T-cell (primary cell): Measurements from ENCODE around the gene STAC3. TPM values are rescaled to one million over a fixed set of nuclear protein-coding genes. Genes with fewer than 3 reads are reported as not detected.

Experiments
- ATAC-seq, 4 experiments: fragments of 200-7000 bp in 3 of 4; fragments of 150-1000 bp in 1 of 4; cut with Tn5 transposase; replicated peaks in 1 of 4; 1 replicate in 3 of 4; 2 replicates in 1 of 4; pipeline ENCODE4 v1.10.0; 2021; ENCODE audit warnings: moderate library complexity in 3 of 4, mild to moderate bottlenecking in 2 of 4, moderate number of reproducible peaks in 1 of 4
- CTCF ChIA-PET, 2 donors: fragments of 300-600 bp; sonication (Branson Sonifier 250); formaldehyde crosslinking; loops; one replicate each; lab custom pipeline; 2022; ENCODE audit warnings: antibody characterized with exemption in 2 of 2; lab: Charles Lee
- POLR2A ChIA-PET, 2 donors: fragments of 300-600 bp; sonication (Branson Sonifier 250); formaldehyde crosslinking; loops; one replicate each; lab custom pipeline; 2022; ENCODE audit warnings: antibody characterized with exemption in 2 of 2; lab: Charles Lee
- DNase-seq, 35 experiments: peaks; one replicate each; pipeline versions ENCODE4 v3.0.0 to v3.0.0-alpha.2; 2013 to 2023
- H3K27ac ChIP-seq: one replicate; pipeline ENCODE4 v1.5.1; 2013; ENCODE audit warnings: low read length
- H3K27me3 ChIP-seq, 2 experiments: replicated peaks in 1 of 2; 1 replicate in 1 of 2; 2 replicates in 1 of 2; pipeline versions ENCODE4 v1.6.1 to v1.7.0; 2013; ENCODE audit warnings: low read length in 1 of 2, mixed read lengths in 1 of 2; ENCODE audit not compliant: control insufficient read depth in 2 of 2, insufficient read depth in 2 of 2; ENCODE audit errors: extremely low read depth in 1 of 2
- H3K36me3 ChIP-seq, 2 donors: 1 replicate in 1 of 2; 2 replicates in 1 of 2; pipeline versions ENCODE4 v1.6.1 to v1.7.0; 2013; ENCODE audit warnings: low read length in 1 of 2; ENCODE audit not compliant: control insufficient read depth in 2 of 2, insufficient read depth in 1 of 2; ENCODE audit errors: extremely low read depth in 1 of 2
- H3K4me1 ChIP-seq, 2 experiments: 1 replicate in 1 of 2; 2 replicates in 1 of 2; pipeline versions ENCODE4 v1.6.1 to v1.7.0; 2013; ENCODE audit warnings: low read length in 2 of 2, mixed read lengths in 1 of 2; ENCODE audit not compliant: insufficient read depth in 2 of 2, control insufficient read depth in 1 of 2; ENCODE audit errors: extremely low read depth in 1 of 2
- H3K4me3 ChIP-seq, 2 donors: 1 replicate in 1 of 2; 2 replicates in 1 of 2; pipeline versions ENCODE4 v1.5.1 to v1.7.0; 2013; ENCODE audit warnings: mild to moderate bottlenecking in 2 of 2, low read length in 1 of 2, moderate library complexity in 1 of 2; ENCODE audit not compliant: control insufficient read depth in 1 of 2; ENCODE audit errors: extremely low read depth in 1 of 2
- H3K9me3 ChIP-seq: 2 replicates; pipeline ENCODE4 v1.7.0; 2013
- H3K27ac Mint-ChIP-seq, 2 donors: one replicate each; pipeline ENCODE4 v1.8.0; 2020 to 2021; ENCODE audit warnings: mild to moderate bottlenecking in 2 of 2, mixed read lengths in 2 of 2
- H3K27me3 Mint-ChIP-seq, 2 donors: one replicate each; pipeline ENCODE4 v1.8.0; 2021 to 2022; ENCODE audit warnings: mixed read lengths in 2 of 2
- H3K36me3 Mint-ChIP-seq: one replicate; pipeline ENCODE4 v1.8.0; 2021; ENCODE audit warnings: mixed read lengths
- H3K4me1 Mint-ChIP-seq, 3 donors: one replicate each; pipeline ENCODE4 v1.8.0; 2020 to 2022; ENCODE audit warnings: mixed read lengths in 3 of 3, mild to moderate bottlenecking in 1 of 3
- H3K4me3 Mint-ChIP-seq, 3 donors: one replicate each; pipeline ENCODE4 v1.8.0; 2020 to 2022; ENCODE audit warnings: mild to moderate bottlenecking in 3 of 3, mixed read lengths in 3 of 3, moderate library complexity in 3 of 3
- H3K9me3 Mint-ChIP-seq, 3 donors: one replicate each; pipeline ENCODE4 v1.8.0; 2020 to 2022; ENCODE audit warnings: mixed read lengths in 3 of 3
- WGBS: methylation state at CpG from one replicate; pipeline ENCODE4 v1.1.5; 2013; ENCODE audit warnings: missing lambda C conversion rate; ENCODE audit not compliant: insufficient coverage; 5-methylcytosine and 5-hydroxymethylcytosine counted together
- total RNA-seq, 35 experiments: library from RNA in 6 of 35; stranded (reverse) in 6 of 35; fragments of 120-200 nt in 1 of 35; gene quantifications; one replicate each; pipeline versions ENCODE4 v1.2.1 to v1.2.4 and lab custom pipeline; 2013 to 2026

Gene STAC3
- total RNA-seq, 5 donors from 2014 or later (not counting 1 experiment from before 2014, with no cell fraction given): 1.3 to 4.9 (median 2.9) TPM

GRCh38 chr12:57232156-57232756 lies 18.7 kb downstream of the STAC3 start:
- H3K4me3 ChIP-seq: no peak overlapping the region
- no peak for ATAC-seq
- Mint-ChIP-seq H3K4me1 (peaks cover 37 to 70% (median 52%) of the 10 kb centered on the region in 3 donors), H3K9me3 (no peaks in the 10 kb centered on the region), H3K27ac (no peak overlapping the region), H3K27me3 (peaks cover 16 to 19% of the 10 kb centered on the region in 2 donors), H3K36me3 (peaks cover 36% of the 10 kb centered on the region), H3K4me3 (no peak overlapping the region)
- no peak for DNase-seq
- peaks cover 2 to 40% of the 10 kb centered on the region in 2 experiments for H3K27me3 ChIP-seq
- H3K36me3 ChIP-seq: peaks cover 17 to 36% of the 10 kb centered on the region in 2 donors
- CTCF ChIA-PET: interaction anchor here (0.5 to 0.6 kb wide), 2 partner anchors 11 to 47 kb away, joined by 5 to 9 read pairs; no protein-coding TSS in a partner anchor
- POLR2A ChIA-PET: no interaction called here
- no peak overlapping the region for H3K27ac ChIP-seq
- no peaks in the 10 kb centered on the region for H3K9me3 ChIP-seq
- peaks cover 21 to 69% of the 10 kb centered on the region in 2 experiments for H3K4me1 ChIP-seq
- 97% methylated on average over 6 of the region's 19 CpGs for WGBS

- Mint-ChIP-seq H3K4me3 (peak overlapping the region; percentile 93 to 96 (median 95)), H3K27ac (no peak overlapping the region), H3K27me3 (peaks cover 14% of the 10 kb centered on the region in 2 donors), H3K4me1 (peaks cover 35 to 68% (median 47%) of the 10 kb centered on the region in 3 donors), H3K36me3 (peaks cover 36% of the 10 kb centered on the region), H3K9me3 (no peaks in the 10 kb centered on the region)
- no peak overlapping the region for H3K4me3 ChIP-seq
- ChIA-PET CTCF (interaction anchor here (0.5 to 3.1 kb wide), 4 partner anchors 12 to 49 kb away, joined by 3 to 38 read pairs (median 10); no protein-coding TSS in a partner anchor), POLR2A (no interaction called here)
- no peaks in the 10 kb centered on the region for H3K9me3 ChIP-seq
- H3K36me3 ChIP-seq: peaks cover 17 to 36% of the 10 kb centered on the region in 2 donors
- ATAC-seq (no peak), DNase-seq (no peak)
- H3K4me1 ChIP-seq: peaks cover 16 to 68% of the 10 kb centered on the region in 2 experiments
- WGBS: 100% methylated on average over 2 of the region's 13 CpGs
- no peak overlapping the region for H3K27ac ChIP-seq
- peaks cover 0 to 40% of the 10 kb centered on the region in 2 experiments for H3K27me3 ChIP-seq
Measured at GRCh38 chr12:57231276-57232021, 19.5 kb downstream of the STAC3 start.

- Mint-ChIP-seq H3K27ac (peak overlapping the region in 1 of 2 donors; percentile 18), H3K27me3 (peaks cover 13 to 18% of the 10 kb centered on the region in 2 donors), H3K4me3 (peak overlapping the region; percentile 93 to 96 (median 95)), H3K4me1 (peaks cover 40 to 69% (median 50%) of the 10 kb centered on the region in 3 donors), H3K36me3 (peaks cover 36% of the 10 kb centered on the region), H3K9me3 (no peaks in the 10 kb centered on the region)
- ATAC-seq (no peak), DNase-seq (no peak)
- peaks cover 17 to 68% of the 10 kb centered on the region in 2 experiments for H3K4me1 ChIP-seq
- ChIA-PET CTCF (interaction anchor here (0.6 to 3.1 kb wide), 9 partner anchors 7 to 118 kb away, joined by 3 to 38 read pairs (median 7); no protein-coding TSS in a partner anchor), POLR2A (no interaction called here)
- H3K27me3 ChIP-seq: peaks cover 0 to 40% of the 10 kb centered on the region in 2 experiments
- H3K36me3 ChIP-seq: peaks cover 17 to 36% of the 10 kb centered on the region in 2 donors
- H3K27ac ChIP-seq: no peak overlapping the region
- H3K4me3 ChIP-seq: peak overlapping the region; percentile 83 to 94
- 71% methylated on average over 9 of the region's 10 CpGs for WGBS
- H3K9me3 ChIP-seq: no peaks in the 10 kb centered on the region
Measured at GRCh38 chr12:57230381-57231155, 20.4 kb downstream of the STAC3 start.

GRCh38 chr12:57229634-57230380 lies 21.2 kb downstream of the STAC3 start, which contains the start of gene SHMT2:
SHMT2 (plus strand) TSS chr12:57229711; CDS start chr12:57229779, 68 bp downstream.
- Mint-ChIP-seq H3K4me1 (peaks cover 45 to 71% (median 54%) of the 10 kb centered on the region in 3 donors), H3K27me3 (peaks cover 13 to 23% of the 10 kb centered on the region in 2 donors), H3K27ac (peak within 1 kb of the TSS; percentile 84 to 86), H3K4me3 (peak within 1 kb of the TSS; percentile 93 to 96 (median 95)), H3K36me3 (peaks cover 33% of the 10 kb centered on the region), H3K9me3 (no peaks in the 10 kb centered on the region)
- Histone ChIP-seq H3K9me3 (no peaks in the 10 kb centered on the region), H3K4me3 (peak within 1 kb of the TSS; percentile 83 to 94), H3K36me3 (peaks cover 17 to 36% of the 10 kb centered on the region in 2 donors), H3K27me3 (peaks cover 0 to 40% of the 10 kb centered on the region in 2 experiments), H3K4me1 (peaks cover 17 to 68% of the 10 kb centered on the region in 2 experiments), H3K27ac (peak within 1 kb of the TSS; percentile 31)
- DNase-seq (peak; percentile 68 to 96 (median 84)), ATAC-seq (peak; percentile 60 to 77 (median 71))
- WGBS: 0% methylated on average over 28 of the region's 42 CpGs
- ChIA-PET POLR2A (interaction anchor here (0.6 kb wide), 5 partner anchors 21 to 503 kb away, joined by 3 to 8 read pairs (median 5); partner anchors contain the start of genes STAC3 (in 1 of the 2) and STAT6 (in 1 of the 2)), CTCF (interaction anchor here (0.6 to 3.1 kb wide), 16 partner anchors 8 to 429 kb away, joined by 3 to 38 read pairs (median 6); a partner anchor contains a TSS)

GRCh38 chr12:57229046-57229633 lies 21.8 kb downstream of the STAC3 start:
- peak overlapping the region; percentile 31 for H3K27ac ChIP-seq
- peak overlapping the region; percentile 93 to 96 (median 95) for H3K4me3 Mint-ChIP-seq
- ATAC-seq: peak; percentile 16 to 20 (median 17)
- H3K9me3 Mint-ChIP-seq: no peaks in the 10 kb centered on the region
- no CpG with 5 or more reads among the region's 9 CpGs for WGBS
- peaks cover 15 to 32% of the 10 kb centered on the region in 2 donors for H3K36me3 ChIP-seq
- H3K27me3 ChIP-seq: peaks cover 4 to 46% of the 10 kb centered on the region in 2 experiments
- peaks cover 13 to 29% of the 10 kb centered on the region in 2 donors for H3K27me3 Mint-ChIP-seq
- H3K4me1 ChIP-seq: peaks cover 17 to 74% of the 10 kb centered on the region in 2 experiments
- CTCF ChIA-PET: interaction anchor here (0.6 to 3.1 kb wide), 16 partner anchors 8 to 429 kb away, joined by 3 to 38 read pairs (median 6); a partner anchor contains a TSS
- peaks cover 45 to 67% (median 53%) of the 10 kb centered on the region in 3 donors for H3K4me1 Mint-ChIP-seq
- POLR2A ChIA-PET: interaction anchor here (0.5 to 0.7 kb wide), 6 partner anchors 21 to 1321 kb away, joined by 3 to 8 read pairs (median 4); partner anchors contain the start of gene STAC3 (in 1 of the 2)
- H3K36me3 Mint-ChIP-seq: peaks cover 27% of the 10 kb centered on the region
- peak overlapping the region; percentile 83 to 94 for H3K4me3 ChIP-seq
- H3K9me3 ChIP-seq: no peaks in the 10 kb centered on the region
- peak overlapping the region; percentile 84 to 86 for H3K27ac Mint-ChIP-seq
- peak in 1 of 35 experiments; percentile 61 for DNase-seq
